OCI-LY7 (cell line): Measurements from ENCODE around the gene CRB1. TPM values are rescaled to one million over a fixed set of nuclear protein-coding genes. Genes with fewer than 3 reads are reported as not detected.

Source experiments
- BruUV-seq: library from RNA; stranded (reverse); fragments of 400-500 nt; replicated peaks from 2 replicates; lab custom pipeline; 2021; lab: Mats Ljungman, UMichigan
- CTCF ChIA-PET: fragments of 300-600 bp; sonication (Branson Sonifier 250); formaldehyde crosslinking; loops from one replicate; lab custom pipeline; 2022; ENCODE audit warnings: antibody characterized with exemption; ENCODE audit not compliant: unreplicated experiment; lab: Charles Lee
- POLR2A ChIA-PET: fragments of 300-600 bp; sonication (Branson Sonifier 250); formaldehyde crosslinking; loops from one replicate; lab custom pipeline; 2022; ENCODE audit warnings: antibody characterized with exemption; lab: Charles Lee
- DNase-seq: peaks from one replicate; pipeline ENCODE4 v3.0.0-alpha.2; 2015; ENCODE audit warnings: low spot score
- H2AFZ ChIP-seq: fragments of 200-600 bp; sonication (generic), shearing (Covaris generic); 2 replicates; pipeline ENCODE4 v1.6.1; 2014; ENCODE audit warnings: mild to moderate bottlenecking, antibody characterized with exemption, low read length, moderate library complexity
- H3K27ac ChIP-seq: fragments of 200-600 bp; sonication (generic); 2 replicates; pipeline ENCODE4 v1.5.1; 2014; ENCODE audit warnings: mixed run types, low read depth, mild to moderate bottlenecking, moderate library complexity, low read length, inconsistent platforms; ENCODE audit not compliant: poor library complexity, severe bottlenecking
- H3K36me3 ChIP-seq: fragments of 200-600 bp; sonication (generic); 2 replicates; pipeline ENCODE4 v1.6.1; 2014; ENCODE audit warnings: mild to moderate bottlenecking, antibody characterized with exemption, low read length, moderate library complexity, mixed read lengths; ENCODE audit not compliant: insufficient read depth
- H3K4me1 ChIP-seq: fragments of 200-600 bp; sonication (generic); 2 replicates; pipeline ENCODE4 v1.5.1; 2014; ENCODE audit warnings: mild to moderate bottlenecking, low read length; ENCODE audit not compliant: insufficient read depth, poor library complexity, severe bottlenecking
- H3K4me2 ChIP-seq: fragments of 200-600 bp; sonication (generic); 2 replicates; pipeline ENCODE4 v1.6.1; 2014; ENCODE audit warnings: mild to moderate bottlenecking, low read length
- H3K4me3 ChIP-seq: fragments of 200-600 bp; sonication (generic); 2 replicates; pipeline ENCODE4 v1.5.1; 2014; ENCODE audit warnings: mild to moderate bottlenecking, low read depth, low read length; ENCODE audit not compliant: poor library complexity, severe bottlenecking
- H3K79me2 ChIP-seq: fragments of 200-600 bp; sonication (generic); 2 replicates; pipeline ENCODE4 v1.6.1; 2016; ENCODE audit warnings: low read depth, mild to moderate bottlenecking, low read length, moderate library complexity, mixed read lengths; ENCODE audit not compliant: insufficient read depth
- H3K9me2 ChIP-seq: fragments of 200-600 bp; sonication (generic); 2 replicates; pipeline ENCODE4 v1.6.1; 2016; ENCODE audit warnings: mild to moderate bottlenecking, low read length, mixed read lengths; ENCODE audit not compliant: insufficient read depth
- H3K9me3 ChIP-seq: fragments of 200-600 bp; sonication (generic); 2 replicates; pipeline ENCODE4 v1.6.1; 2014; ENCODE audit warnings: mild to moderate bottlenecking, mixed run types, low read length, mixed read lengths
- H4K20me1 ChIP-seq: fragments of 200-600 bp; sonication (generic); 2 replicates; pipeline ENCODE4 v1.6.1; 2014; ENCODE audit warnings: mild to moderate bottlenecking, antibody characterized with exemption, low read length, moderate library complexity, mixed read lengths; ENCODE audit not compliant: insufficient read depth
- EZH2phosphoT487 ChIP-seq: fragments of 200-600 bp; sonication (generic); IDR thresholded peaks from 2 replicates; pipeline ENCODE4 v1.6.1; 2018; ENCODE audit warnings: low read depth, borderline replicate concordance, mild to moderate bottlenecking, mixed run types, antibody characterized with exemption, low read length, moderate library complexity, mixed read lengths
- intact Hi-C: fragments of 100-400 bp; cut with micrococcal nuclease; formaldehyde crosslinking; loops from one replicate; pipeline ENCODE4 v1.10.0; 2022; ENCODE audit not compliant: unreplicated experiment
- total RNA-seq, 2 experiments: library from RNA; depleted of rRNA in 1 of 2; stranded (reverse); fragments of >200 nt in 1 of 2; shearing (Covaris generic) in 1 of 2; gene quantifications; 2 replicates each; pipeline ENCODE4 v1.2.3, GENCODE V29; 2014 to 2022
- TF ChIP-seq, protein P1 (sequence below): fragments of 200-600 bp; sonication (generic); conservative IDR thresholded peaks from 2 replicates; pipeline ENCODE4 v1.5.1; 2014; ENCODE audit warnings: mild to moderate bottlenecking, antibody characterized with exemption, low read length, moderate library complexity, mixed read lengths

The CRB1 gene
- total RNA-seq, 2 experiments from 2014 or later = 0.25 TPM; not detected in 1

DNA sequence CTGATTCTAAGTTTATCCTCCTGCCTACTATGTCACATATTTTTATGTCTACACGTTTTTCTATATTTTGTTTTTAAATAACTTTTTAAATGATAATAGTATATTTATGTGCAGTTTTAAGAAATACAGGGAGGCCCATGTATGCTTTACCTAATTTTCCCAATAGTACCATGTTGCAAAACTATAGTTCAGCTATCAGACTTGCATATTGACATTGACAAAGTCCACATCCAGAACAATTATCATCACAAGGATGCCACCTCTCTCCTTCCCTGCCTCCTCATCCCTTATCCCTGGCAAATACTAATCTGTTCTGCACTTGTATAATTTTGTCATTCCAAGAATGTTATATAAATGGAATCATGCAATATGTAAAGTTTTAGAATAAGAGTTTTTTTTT, 90.9 kb downstream of the CRB1 start:
- no peak overlapping the region for H3K4me3 ChIP-seq
- no peaks in the 10 kb centered on the region for H3K79me2 ChIP-seq
- no TSS peak for BruUV-seq
- H2AFZ ChIP-seq = no peak overlapping the region
- no peaks in the 10 kb centered on the region for H3K4me1 ChIP-seq
- H4K20me1 ChIP-seq = no peaks in the 10 kb centered on the region
- H3K9me2 ChIP-seq = no peaks in the 10 kb centered on the region
- no peak for DNase-seq
- H3K4me2 ChIP-seq = no peak overlapping the region
- H3K36me3 ChIP-seq = no peaks in the 10 kb centered on the region
- no peaks in the 10 kb centered on the region for H3K9me3 ChIP-seq
- ChIA-PET POLR2A (interaction anchor here (0.6 to 0.7 kb wide), 2 partner anchors 9 to 505 kb away, joined by 4 to 5 read pairs; no protein-coding TSS in a partner anchor), CTCF (no interaction called here)
- TF ChIP-seq, protein P1, sequence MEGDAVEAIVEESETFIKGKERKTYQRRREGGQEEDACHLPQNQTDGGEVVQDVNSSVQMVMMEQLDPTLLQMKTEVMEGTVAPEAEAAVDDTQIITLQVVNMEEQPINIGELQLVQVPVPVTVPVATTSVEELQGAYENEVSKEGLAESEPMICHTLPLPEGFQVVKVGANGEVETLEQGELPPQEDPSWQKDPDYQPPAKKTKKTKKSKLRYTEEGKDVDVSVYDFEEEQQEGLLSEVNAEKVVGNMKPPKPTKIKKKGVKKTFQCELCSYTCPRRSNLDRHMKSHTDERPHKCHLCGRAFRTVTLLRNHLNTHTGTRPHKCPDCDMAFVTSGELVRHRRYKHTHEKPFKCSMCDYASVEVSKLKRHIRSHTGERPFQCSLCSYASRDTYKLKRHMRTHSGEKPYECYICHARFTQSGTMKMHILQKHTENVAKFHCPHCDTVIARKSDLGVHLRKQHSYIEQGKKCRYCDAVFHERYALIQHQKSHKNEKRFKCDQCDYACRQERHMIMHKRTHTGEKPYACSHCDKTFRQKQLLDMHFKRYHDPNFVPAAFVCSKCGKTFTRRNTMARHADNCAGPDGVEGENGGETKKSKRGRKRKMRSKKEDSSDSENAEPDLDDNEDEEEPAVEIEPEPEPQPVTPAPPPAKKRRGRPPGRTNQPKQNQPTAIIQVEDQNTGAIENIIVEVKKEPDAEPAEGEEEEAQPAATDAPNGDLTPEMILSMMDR = no peak
- TF ChIP-seq EZH2phosphoT487 = no peak
- intact Hi-C loops = no loop called here
- no peak overlapping the region for H3K27ac ChIP-seq

DNA sequence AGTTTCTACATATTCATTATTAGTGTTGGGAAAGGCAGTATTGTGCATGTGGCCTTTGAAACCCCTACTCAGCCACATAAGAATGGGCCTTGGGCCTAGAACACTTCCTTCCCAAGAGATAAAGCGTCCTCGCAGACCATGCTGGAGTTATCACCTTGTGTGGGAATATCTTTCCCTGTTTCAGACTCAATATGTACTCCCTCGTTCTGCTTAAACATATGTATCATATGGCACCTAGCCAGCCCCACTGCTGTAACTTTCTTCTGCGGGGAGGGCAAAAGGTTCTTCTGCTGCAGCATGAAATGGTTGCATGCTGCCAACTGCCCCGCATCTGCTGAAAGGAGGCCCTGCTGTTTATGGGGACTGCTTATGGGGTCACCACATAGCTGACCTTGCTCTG, 92.0 kb downstream of the CRB1 start:
- no peak overlapping the region for H2AFZ ChIP-seq
- H3K4me2 ChIP-seq = no peak overlapping the region
- no peak overlapping the region for H3K27ac ChIP-seq
- H3K79me2 ChIP-seq = no peaks in the 10 kb centered on the region
- no peak for DNase-seq
- H4K20me1 ChIP-seq = no peaks in the 10 kb centered on the region
- intact Hi-C loops = no loop called here
- no peaks in the 10 kb centered on the region for H3K36me3 ChIP-seq
- TF ChIP-seq EZH2phosphoT487 = no peak
- TF ChIP-seq, protein P1 = no peak
- ChIA-PET CTCF (no interaction called here), POLR2A (no interaction called here)
- no peaks in the 10 kb centered on the region for H3K4me1 ChIP-seq
- H3K4me3 ChIP-seq = no peak overlapping the region
- no peaks in the 10 kb centered on the region for H3K9me2 ChIP-seq
- no peaks in the 10 kb centered on the region for H3K9me3 ChIP-seq
- no TSS peak for BruUV-seq

DNA sequence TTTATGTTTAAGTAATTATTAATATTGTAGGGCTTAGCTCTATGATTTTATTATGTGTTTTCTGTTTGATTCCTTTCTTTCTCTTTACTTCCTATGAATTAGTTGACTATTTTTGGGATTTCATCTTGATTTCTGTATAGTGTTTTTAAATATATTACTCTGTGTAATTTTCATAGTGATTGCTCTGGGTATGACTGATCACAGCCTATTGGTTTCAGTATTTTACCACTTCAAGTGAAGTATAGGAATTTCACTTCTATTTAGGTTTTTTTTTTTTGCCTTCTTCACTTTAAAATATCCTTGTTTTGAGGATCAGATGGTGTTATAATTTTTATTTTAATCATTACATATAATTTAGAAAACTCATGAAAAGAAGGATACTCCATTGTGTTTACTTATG, 94.8 kb downstream of the CRB1 start:
- no peak overlapping the region for H2AFZ ChIP-seq
- intact Hi-C loops = no loop called here
- no peaks in the 10 kb centered on the region for H3K79me2 ChIP-seq
- H3K4me3 ChIP-seq = no peak overlapping the region
- BruUV-seq = no TSS peak
- no peak overlapping the region for H3K27ac ChIP-seq
- TF ChIP-seq, protein P1 = no peak
- TF ChIP-seq EZH2phosphoT487 = no peak
- no peaks in the 10 kb centered on the region for H3K4me1 ChIP-seq
- H3K4me2 ChIP-seq = no peak overlapping the region
- no peaks in the 10 kb centered on the region for H3K9me2 ChIP-seq
- ChIA-PET CTCF (no interaction called here), POLR2A (interaction anchor here (0.6 to 0.8 kb wide), 2 partner anchors 19 to 927 kb away, joined by 4 to 5 read pairs; no protein-coding TSS in a partner anchor)
- H3K36me3 ChIP-seq = no peaks in the 10 kb centered on the region
- no peak for DNase-seq
- no peaks in the 10 kb centered on the region for H4K20me1 ChIP-seq
- H3K9me3 ChIP-seq = no peaks in the 10 kb centered on the region
